ENCODE results near the gene TUSC7. TPM values are rescaled to one million over a fixed set of nuclear protein-coding genes. Genes with fewer than 3 reads are reported as not detected.

TUSC7 gene
- total RNA-seq = not detected

GRCh38 chr3:116709479-116709878 lies at the start of gene TUSC7:
TSS of gene TUSC7 (plus strand) at chr3:116709779.
- POLR2A ChIA-PET = no interaction called here
- intact Hi-C loops (cut with micrococcal nuclease) = no loop called here
- Mint-ChIP-seq H3K36me3 (ENCODE audit: low read depth) (no peaks in the 10 kb centered on the region), H3K27me3 (no peaks in the 10 kb centered on the region), H3K27ac (no peak within 1 kb of the TSS), H3K4me1 (ENCODE audit: low read depth) (no peaks in the 10 kb centered on the region), H3K9me3 (no peaks in the 10 kb centered on the region), H3K4me3 (no peak within 1 kb of the TSS)
- ATAC-seq (no peak), DNase-seq (no peak)
- no peak for TF ChIP-seq CTCF (IDR thresholded peaks at IDR 0.05)
- CTCF ChIA-PET = no interaction called here

- Mint-ChIP-seq H3K4me1 (ENCODE audit: low read depth) (no peaks in the 10 kb centered on the region), H3K4me3 (no peak overlapping the region), H3K27ac (no peak overlapping the region), H3K9me3 (no peaks in the 10 kb centered on the region), H3K36me3 (ENCODE audit: low read depth) (no peaks in the 10 kb centered on the region), H3K27me3 (no peaks in the 10 kb centered on the region)
- ChIA-PET POLR2A (no interaction called here), CTCF (no interaction called here)
- DNase-seq (no peak), ATAC-seq (no peak)
- TF ChIP-seq CTCF (IDR thresholded peaks at IDR 0.05) = no peak
- intact Hi-C loops (cut with micrococcal nuclease) = no loop called here
These were observed 48.4 kb upstream of the TUSC7 start for GRCh38 chr3:116661196-116661595.

- H3K36me3 Mint-ChIP-seq (ENCODE audit: low read depth) = no peaks in the 10 kb centered on the region
- DNase-seq (no peak), ATAC-seq (no peak)
- H3K4me3 Mint-ChIP-seq = no peak overlapping the region
- intact Hi-C loops (cut with micrococcal nuclease) = no loop called here
- H3K4me1 Mint-ChIP-seq (ENCODE audit: low read depth) = no peaks in the 10 kb centered on the region
- POLR2A ChIA-PET = no interaction called here
- no peaks in the 10 kb centered on the region for H3K27me3 Mint-ChIP-seq
- TF ChIP-seq CTCF (IDR thresholded peaks at IDR 0.05) = no peak
- CTCF ChIA-PET = no interaction called here
- no peaks in the 10 kb centered on the region for H3K9me3 Mint-ChIP-seq
- no peak overlapping the region for H3K27ac Mint-ChIP-seq
These were observed 46.1 kb upstream of the TUSC7 start for GRCh38 chr3:116663161-116664110.

- Mint-ChIP-seq H3K36me3 (ENCODE audit: low read depth) (no peaks in the 10 kb centered on the region), H3K4me1 (ENCODE audit: low read depth) (no peaks in the 10 kb centered on the region), H3K27me3 (no peaks in the 10 kb centered on the region), H3K9me3 (no peaks in the 10 kb centered on the region), H3K4me3 (no peak overlapping the region), H3K27ac (no peak overlapping the region)
- POLR2A ChIA-PET = no interaction called here
- CTCF ChIA-PET = no interaction called here
- no peak for TF ChIP-seq CTCF (IDR thresholded peaks at IDR 0.05)
- intact Hi-C loops (cut with micrococcal nuclease) = no loop called here
- no peak for ATAC-seq
- DNase-seq = no peak
These were observed 42.3 kb upstream of the TUSC7 start for GRCh38 chr3:116667324-116667723.

- no peaks in the 10 kb centered on the region for H3K27me3 Mint-ChIP-seq
- POLR2A ChIA-PET = no interaction called here
- intact Hi-C loops (cut with micrococcal nuclease) = no loop called here
These were observed 41.8 kb upstream of the TUSC7 start for GRCh38 chr3:116667791-116668190.

More at GRCh38 chr3:116667791-116668190, 41.8 kb upstream of the TUSC7 start:
- DNase-seq = no peak
- no peak for TF ChIP-seq CTCF (IDR thresholded peaks at IDR 0.05)
- CTCF ChIA-PET = no interaction called here
- ATAC-seq = no peak
- Mint-ChIP-seq H3K4me1 (ENCODE audit: low read depth) (no peaks in the 10 kb centered on the region), H3K27ac (no peak overlapping the region), H3K4me3 (no peak overlapping the region), H3K36me3 (ENCODE audit: low read depth) (no peaks in the 10 kb centered on the region), H3K9me3 (no peaks in the 10 kb centered on the region)
